H1 (cell line): ENCODE measurements around the gene TIMM22. TPM values are rescaled to one million over a fixed set of nuclear protein-coding genes. Genes with fewer than 3 reads are reported as not detected.

Experiments used
- CTCF ChIA-PET: fragments of 300-600 bp; sonication (Branson Sonifier 250); formaldehyde crosslinking; loops from one replicate; lab custom pipeline; 2021; ENCODE audit not compliant: partially characterized antibody; lab: Charles Lee
- POLR2A ChIA-PET: fragments of 300-600 bp; sonication (Branson Sonifier 250); formaldehyde crosslinking; loops from one replicate; lab custom pipeline; 2021; ENCODE audit warnings: inconsistent platforms; ENCODE audit not compliant: partially characterized antibody; lab: Charles Lee
- DNase-seq, 2 experiments: peaks; one replicate each; pipeline versions ENCODE4 v3.0.0 to v3.0.0-alpha.2; 2010 to 2022; ENCODE audit warnings: low spot score in 2 of 2, low read depth in 1 of 2, mixed read lengths in 1 of 2
- FAIRE-seq: peaks from 2 replicates; lab custom pipeline; 2011; peaks lifted over from hg19 to GRCh38; lab: Jason Lieb, UNC
- H2AFZ ChIP-seq: 2 replicates; pipeline ENCODE4 v1.8.1; 2012; ENCODE audit warnings: low read length, inconsistent platforms
- H2AK5ac ChIP-seq: 2 replicates; pipeline ENCODE4 v1.6.1; 2013; ENCODE audit warnings: low read depth, low read length
- H2BK120ac ChIP-seq: replicated peaks from 2 replicates; pipeline ENCODE3; 2013; ENCODE audit warnings: low read depth, low read length, inconsistent platforms
- H2BK12ac ChIP-seq: 2 replicates; pipeline ENCODE4 v1.6.1; 2013; ENCODE audit warnings: low read depth, low read length
- H2BK15ac ChIP-seq: 2 replicates; pipeline ENCODE4 v1.6.1; 2013; ENCODE audit warnings: low read length
- H2BK20ac ChIP-seq: 2 replicates; pipeline ENCODE4 v1.6.1; 2013; ENCODE audit warnings: low read length
- H2BK5ac ChIP-seq: 2 replicates; pipeline ENCODE4 v1.6.1; 2013; ENCODE audit warnings: low read depth, low read length
- H3K14ac ChIP-seq: 2 replicates; pipeline ENCODE4 v1.6.1; 2013; ENCODE audit warnings: inconsistent platforms; ENCODE audit not compliant: insufficient read length
- H3K18ac ChIP-seq: 2 replicates; pipeline ENCODE4 v1.6.1; 2013; ENCODE audit warnings: low read length; ENCODE audit errors: extremely low read depth
- H3K23ac ChIP-seq: 2 replicates; pipeline ENCODE4 v1.6.1; 2013; ENCODE audit warnings: inconsistent platforms; ENCODE audit not compliant: insufficient read length
- H3K23me2 ChIP-seq: 2 replicates; pipeline ENCODE4 v1.6.1; 2013; ENCODE audit warnings: low read depth, low read length
- H3K27ac ChIP-seq: 2 replicates; pipeline ENCODE4 v1.6.1; 2011; ENCODE audit warnings: low read depth, low read length, inconsistent platforms
- H3K27me3 ChIP-seq, 4 experiments: replicated peaks in 1 of 4; 1 replicate in 1 of 4; 2 replicates in 3 of 4; pipeline versions ENCODE4 v1.6.1 to v1.8.1; 2011 to 2013; ENCODE audit warnings: low read length in 3 of 4, mild to moderate bottlenecking in 3 of 4, inconsistent platforms in 2 of 4, mixed read lengths in 2 of 4, moderate library complexity in 1 of 4; ENCODE audit not compliant: control insufficient read depth in 3 of 4, insufficient read depth in 3 of 4; ENCODE audit errors: extremely low read depth in 1 of 4
- H3K36me3 ChIP-seq, 4 experiments: 2 replicates each; pipeline versions ENCODE4 v1.6.1 to v1.8.1; 2011 to 2013; ENCODE audit warnings: mild to moderate bottlenecking in 4 of 4, low read length in 3 of 4, moderate library complexity in 2 of 4, control low read depth in 1 of 4, inconsistent platforms in 1 of 4; ENCODE audit not compliant: insufficient read depth in 4 of 4, control insufficient read depth in 2 of 4
- H3K4ac ChIP-seq: replicated peaks from 2 replicates; pipeline ENCODE3; 2013; ENCODE audit warnings: low read length, low read depth, mixed read lengths, inconsistent platforms; ENCODE audit not compliant: insufficient read length
- H3K4me1 ChIP-seq, 4 experiments: replicated peaks in 1 of 4; 1 replicate in 1 of 4; 2 replicates in 3 of 4; pipeline versions ENCODE4 v1.6.1 to v1.8.1; 2011 to 2013; ENCODE audit warnings: low read length in 3 of 4, inconsistent platforms in 2 of 4, mixed read lengths in 1 of 4; ENCODE audit not compliant: insufficient read depth in 4 of 4, control insufficient read depth in 3 of 4
- H3K4me2 ChIP-seq, 2 experiments: 2 replicates each; pipeline versions ENCODE4 v1.6.1 to v1.8.1; 2011 to 2013; ENCODE audit warnings: low read depth in 2 of 2, low read length in 2 of 2, control low read depth in 1 of 2, inconsistent platforms in 1 of 2, mild to moderate bottlenecking in 1 of 2; ENCODE audit not compliant: insufficient read depth in 1 of 2
- H3K4me3 ChIP-seq, 4 experiments: fragments of 200-600, 300-600 bp in 1 of 4; sonication (generic), shearing (Covaris generic), sonication (Bioruptor Twin) in 1 of 4; 2 replicates each; pipeline versions ENCODE4 v1.5.1 to v1.8.1; 2011 to 2016; ENCODE audit warnings: low read length in 4 of 4, low read depth in 3 of 4, control low read depth in 2 of 4, inconsistent platforms in 2 of 4, mild to moderate bottlenecking in 2 of 4, mixed read lengths in 1 of 4, moderate library complexity in 1 of 4; ENCODE audit not compliant: insufficient read depth in 2 of 4; ENCODE audit errors: extremely low read depth in 1 of 4
- H3K56ac ChIP-seq: replicated peaks from 2 replicates; pipeline ENCODE3; 2013; ENCODE audit warnings: low read depth, mild to moderate bottlenecking, mixed read lengths, low read length, inconsistent platforms; ENCODE audit not compliant: insufficient read length
- H3K79me1 ChIP-seq: 2 replicates; pipeline ENCODE4 v1.6.1; 2013; ENCODE audit warnings: low read depth, low read length, control low read depth
- H3K79me2 ChIP-seq, 2 experiments: 2 replicates each; pipeline versions ENCODE4 v1.6.1 to v1.8.1; 2012 to 2013; ENCODE audit warnings: low read length in 2 of 2, mild to moderate bottlenecking in 2 of 2, inconsistent platforms in 1 of 2; ENCODE audit not compliant: insufficient read depth in 2 of 2, control insufficient read depth in 1 of 2
- H3K9ac ChIP-seq, 4 experiments: replicated peaks in 1 of 4; 1 replicate in 1 of 4; 2 replicates in 3 of 4; pipeline versions ENCODE4 v1.6.1 to v1.8.1; 2011 to 2013; ENCODE audit warnings: low read depth in 3 of 4, low read length in 3 of 4, control low read depth in 2 of 4, mild to moderate bottlenecking in 2 of 4, moderate library complexity in 2 of 4, inconsistent platforms in 1 of 4; ENCODE audit errors: extremely low read depth in 1 of 4
- H3K9me3 ChIP-seq, 2 experiments: 2 replicates each; pipeline versions ENCODE4 v1.6.1 to v1.8.1; 2012 to 2013; ENCODE audit warnings: mild to moderate bottlenecking in 2 of 2, moderate library complexity in 2 of 2, control low read depth in 1 of 2, inconsistent platforms in 1 of 2, low read depth in 1 of 2, low read length in 1 of 2, mixed read lengths in 1 of 2; ENCODE audit not compliant: insufficient read depth in 2 of 2
- H4K20me1 ChIP-seq, 2 experiments: replicated peaks in 1 of 2; 2 replicates each; pipeline versions ENCODE3 to v1.8.1; 2011 to 2013; ENCODE audit warnings: inconsistent platforms in 2 of 2, low read length in 2 of 2, mild to moderate bottlenecking in 1 of 2; ENCODE audit not compliant: insufficient read depth in 2 of 2, control insufficient read depth in 1 of 2
- H4K5ac ChIP-seq: 2 replicates; pipeline ENCODE4 v1.6.1; 2013; ENCODE audit warnings: low read length, low read depth, mixed read lengths, inconsistent platforms; ENCODE audit not compliant: insufficient read length
- H4K8ac ChIP-seq: 2 replicates; pipeline ENCODE4 v1.8.0; 2013; ENCODE audit warnings: mild to moderate bottlenecking, moderate library complexity, low read length, inconsistent platforms; ENCODE audit not compliant: insufficient read depth; ENCODE audit errors: extremely low read depth
- H4K91ac ChIP-seq: replicated peaks from 2 replicates; pipeline ENCODE3; 2013; ENCODE audit warnings: low read length, mixed read lengths, inconsistent platforms; ENCODE audit not compliant: insufficient read length
- ASH2L ChIP-seq: fragments of 200-600, 300-600 bp; sonication (generic); IDR thresholded peaks from one replicate; pipeline ENCODE4 v1.7.1; 2017; ENCODE audit warnings: low read length
- BACH1 ChIP-seq: IDR thresholded peaks from 2 replicates; pipeline ENCODE4 v1.6.1; 2012; ENCODE audit warnings: low read length, improper control_type of control experiment
- BCL11A ChIP-seq, 2 experiments: IDR thresholded peaks; one replicate each; pipeline ENCODE4 v1.6.1; 2011; ENCODE audit warnings: low read depth in 2 of 2, low read length in 2 of 2, mild to moderate bottlenecking in 2 of 2
- CHD2 ChIP-seq: IDR thresholded peaks from 2 replicates; pipeline ENCODE4 v1.6.1; 2012; ENCODE audit warnings: low read length, improper control_type of control experiment
- E2F6 ChIP-seq: IDR thresholded peaks from 2 replicates; pipeline ENCODE4 v1.6.1; 2012; ENCODE audit warnings: inconsistent platforms
- EZH2 ChIP-seq: fragments of 200-600 bp; sonication (generic); IDR thresholded peaks from 2 replicates; pipeline ENCODE4 v1.7.1; 2012; ENCODE audit warnings: low read depth, mild to moderate bottlenecking, moderate library complexity, low read length, inconsistent platforms; ENCODE audit not compliant: severe bottlenecking
- JUN ChIP-seq: IDR thresholded peaks from 2 replicates; pipeline ENCODE4 v1.6.1; 2011; ENCODE audit warnings: low read depth, mild to moderate bottlenecking, improper control_type of control experiment, low read length
- TAF7 ChIP-seq: optimal IDR thresholded peaks from 2 replicates; pipeline ENCODE3; 2011; ENCODE audit warnings: low read depth, mild to moderate bottlenecking, inconsistent platforms, low read length, moderate library complexity, borderline replicate concordance
- WGBS, 2 experiments: shearing (Covaris generic) in 1 of 2; methylation state at CpG; one replicate each; pipeline versions ENCODE4 v1.1.6 to v1.1.7; 2013 to 2015; ENCODE audit warnings: low lambda C conversion rate in 2 of 2, mixed read lengths in 2 of 2, inconsistent platforms in 1 of 2, low coverage in 1 of 2, missing lambda C conversion rate in 1 of 2; ENCODE audit not compliant: insufficient replicate concordance in 2 of 2, insufficient coverage in 1 of 2, insufficient read length in 1 of 2; ENCODE audit errors: extremely low coverage in 1 of 2, missing lambda C conversion rate in 1 of 2; 5-methylcytosine and 5-hydroxymethylcytosine counted together
- polyA plus RNA-seq, 7 experiments: library from polyadenylated mRNA; depleted of rRNA in 3 of 7; stranded (reverse) in 5 of 7; unstranded in 2 of 7; fragments of >200 nt in 5 of 7; fragments of 200-250 nt in 2 of 7; gene quantifications; 1 replicate in 5 of 7; 2 replicates in 1 of 7; 4 replicates in 1 of 7; pipeline versions ENCODE4 v1.2.1 to v1.2.3, GENCODE V29; 2011 to 2013; ENCODE audit warnings: missing spikeins in 2 of 7, mixed read lengths in 2 of 7
- total RNA-seq: library from RNA; stranded (reverse); fragmentation: NEBNext Ultra II Directional; extraction: Animal tissue kit (Norgen Biotek cat#: 25700); gene quantifications from 2 replicates; pipeline ENCODE4 v1.2.1, GENCODE V29; 2021

Gene TIMM22
- total and polyA plus RNA-seq, 2 of the 8 experiments (the other 6 are each of a cell fraction or from before 2014, with no cell fraction given), result 13.8 to 17.4 TPM

GRCh38 chr17:1041746-1042145 lies 44.8 kb downstream of the TIMM22 start:
- H3K9me3 ChIP-seq, result no peaks in the 10 kb centered on the region
- H3K23me2 ChIP-seq, result no peaks in the 10 kb centered on the region; the same call in 1 of the 2 replicates
- WGBS, 2 experiments, result 93% methylated on average over 7 of the region's 9 CpGs; no CpG with 5 or more reads in 1 of the 2 experiments
- no peak overlapping the region for H3K23ac ChIP-seq
- H3K9ac ChIP-seq, result no peak overlapping the region
- H4K5ac ChIP-seq, result no peak overlapping the region
- no peak overlapping the region for H3K18ac ChIP-seq
- peaks cover 0 to 7% (median 6%) of the 10 kb centered on the region in 4 experiments; a peak in 5 of 7 replicates for H3K4me1 ChIP-seq
- H4K8ac ChIP-seq, result no peak overlapping the region
- no peak overlapping the region for H3K4ac ChIP-seq
- FAIRE-seq, result no peak
- no peak overlapping the region for H2BK20ac ChIP-seq
- no peak overlapping the region for H3K14ac ChIP-seq
- H2BK5ac ChIP-seq, result no peak overlapping the region
- ChIA-PET CTCF (interaction anchor here (1.0 to 3.1 kb wide), 2 partner anchors 14 to 342 kb away, joined by 3 to 28 read pairs; no protein-coding TSS in a partner anchor), POLR2A (no interaction called here)
- H2AK5ac ChIP-seq, result no peak overlapping the region
- no peak overlapping the region for H3K4me2 ChIP-seq
- no peaks in the 10 kb centered on the region; the same call in 1 of the 2 replicates for H3K79me1 ChIP-seq
- no peak for DNase-seq
- TF ChIP-seq E2F6 (no peak), JUN (no peak), EZH2 (no peak), ASH2L (no peak), BACH1 (no peak), BCL11A (IDR thresholded peaks at IDR 0.05; ENCODE audit: low read depth in 2 of 2, low read length in 2 of 2) (no peak), TAF7 (no peak), CHD2 (no peak)
- H3K36me3 ChIP-seq, result no peaks in the 10 kb centered on the region; a peak in 1 of 8 replicates
- H2BK120ac ChIP-seq, result no peak overlapping the region
- H3K56ac ChIP-seq, result no peak overlapping the region
- H2BK15ac ChIP-seq, result no peak overlapping the region
- H4K20me1 ChIP-seq, result peaks cover 0 to 3% of the 10 kb centered on the region in 2 experiments
- H4K91ac ChIP-seq, result no peak overlapping the region
- no peak overlapping the region for H3K4me3 ChIP-seq
- no peak overlapping the region for H2AFZ ChIP-seq
- no peaks in the 10 kb centered on the region for H3K79me2 ChIP-seq
- H3K27ac ChIP-seq, result no peak overlapping the region
- H2BK12ac ChIP-seq, result no peak overlapping the region
- H3K27me3 ChIP-seq, result 0 out of 7 replicates have a peak, but pooled peaks cover 0 to 2% (median 0%) of the 10 kb centered on the region in 4 experiments
